ENCODE results near the gene WDR93.

WDR93 gene

DNA sequence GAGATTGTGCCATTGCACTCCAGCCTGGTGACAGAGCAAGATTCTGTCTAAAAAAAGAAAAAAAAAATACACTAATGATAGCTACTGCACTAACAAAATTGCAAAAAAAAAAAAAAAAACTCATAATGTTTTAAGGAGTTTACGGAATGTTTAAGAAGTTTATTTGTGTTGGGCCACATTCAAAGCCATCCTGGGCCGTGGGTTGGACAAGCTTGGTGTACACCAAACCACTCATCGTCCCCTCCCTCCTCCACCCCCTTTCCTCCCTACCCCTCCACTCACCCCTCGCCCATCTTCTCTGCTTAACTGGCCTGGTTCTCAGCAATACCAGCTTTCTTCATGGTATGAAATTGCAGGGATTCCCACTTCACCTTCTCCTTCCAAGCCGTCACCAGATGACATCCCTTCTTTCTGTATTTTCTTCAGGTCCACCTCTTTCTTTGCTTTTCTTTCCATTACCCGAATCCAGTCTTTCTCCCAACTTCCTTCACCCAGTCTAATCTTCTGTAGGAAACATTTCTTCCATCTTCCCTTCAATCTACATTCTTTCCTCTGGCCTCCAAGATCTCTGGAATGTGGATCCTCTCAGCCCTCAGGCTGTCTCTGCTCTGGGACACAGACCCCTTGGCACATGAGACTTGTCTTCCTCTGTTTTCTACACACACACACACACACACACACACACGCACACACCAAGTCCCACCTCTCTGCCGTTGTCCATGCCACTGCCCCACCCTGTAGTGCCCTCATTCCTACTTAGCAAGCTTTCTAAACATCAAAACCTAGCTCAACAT, 63.9 kb downstream of the WDR93 start:
- peaks cover 5% of the 10 kb centered on the region for H3K4me1 ChIP-seq (ENCODE audit: control insufficient read depth, insufficient read depth, low read length)
- H3K4me3 ChIP-seq (ENCODE audit: low read depth, low read length), result no peak overlapping the region
- no peak overlapping the region for H3K9ac ChIP-seq (ENCODE audit: low read depth, low read length)
- peaks cover 30% of the 10 kb centered on the region for H3K27me3 ChIP-seq (ENCODE audit: control insufficient read depth, insufficient read depth, low read length)
- no peaks in the 10 kb centered on the region for H3K9me3 ChIP-seq (ENCODE audit: control insufficient read depth, insufficient read depth, low read length)
- no peaks in the 10 kb centered on the region for H3K36me3 ChIP-seq (ENCODE audit: control insufficient read depth, insufficient read depth, low read length)

DNA sequence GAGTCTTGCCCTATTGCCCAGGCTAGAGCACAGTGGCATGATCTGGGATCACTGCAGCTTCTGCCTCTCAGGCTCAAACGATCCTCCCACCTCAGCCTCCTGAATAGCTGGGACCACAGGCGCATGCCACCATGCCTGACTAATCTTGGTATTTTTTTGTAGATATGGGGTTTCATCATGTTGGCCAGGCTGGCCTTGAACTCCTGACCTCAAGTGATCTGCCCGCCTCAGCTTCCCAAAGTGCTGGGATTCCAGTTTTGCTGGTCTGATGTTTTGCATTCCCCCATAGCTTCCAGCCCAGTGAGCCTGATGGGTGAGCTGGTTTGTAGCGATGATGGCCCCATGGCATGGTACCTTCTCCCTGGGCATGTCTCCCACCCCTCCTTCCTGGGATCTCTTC, 65.1 kb downstream of the WDR93 start:
- Histone ChIP-seq H3K4me1 (ENCODE audit: control insufficient read depth, insufficient read depth, low read length) (peaks cover 7% of the 10 kb centered on the region), H3K9ac (ENCODE audit: low read depth, low read length) (no peak overlapping the region), H3K9me3 (ENCODE audit: control insufficient read depth, insufficient read depth, low read length) (no peaks in the 10 kb centered on the region), H3K27me3 (ENCODE audit: control insufficient read depth, insufficient read depth, low read length) (peaks cover 23% of the 10 kb centered on the region), H3K4me3 (ENCODE audit: low read depth, low read length) (no peak overlapping the region), H3K36me3 (ENCODE audit: control insufficient read depth, insufficient read depth, low read length) (no peaks in the 10 kb centered on the region)

DNA sequence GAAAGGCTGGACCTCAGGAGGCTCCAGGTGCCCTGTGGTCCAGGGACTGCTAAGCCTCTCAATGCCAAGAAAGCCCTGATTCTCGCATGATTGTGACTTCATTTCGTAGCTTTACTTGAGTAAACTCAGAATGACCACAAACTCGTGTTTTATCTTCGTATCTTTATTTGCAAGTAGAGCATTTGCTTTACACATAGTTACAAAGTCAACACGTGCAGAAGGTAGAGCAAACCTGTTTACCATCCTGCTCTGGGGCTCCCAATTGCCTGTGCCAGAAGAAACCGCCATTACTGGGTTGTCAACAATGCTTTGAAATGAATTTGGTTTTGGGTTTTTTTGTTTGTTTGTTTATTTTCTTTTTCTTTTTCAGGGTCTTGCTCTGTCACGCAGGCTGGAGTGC, 66.3 kb downstream of the WDR93 start:
- Histone ChIP-seq H3K4me1 (ENCODE audit: control insufficient read depth, insufficient read depth, low read length) (peaks cover 3% of the 10 kb centered on the region), H3K9me3 (ENCODE audit: control insufficient read depth, insufficient read depth, low read length) (no peaks in the 10 kb centered on the region), H3K36me3 (ENCODE audit: control insufficient read depth, insufficient read depth, low read length) (no peaks in the 10 kb centered on the region), H3K27me3 (ENCODE audit: control insufficient read depth, insufficient read depth, low read length) (peaks cover 17% of the 10 kb centered on the region), H3K9ac (ENCODE audit: low read depth, low read length) (no peak overlapping the region), H3K4me3 (ENCODE audit: low read depth, low read length) (no peak overlapping the region)

GRCh38 chr15:89758283-89758682, 67.7 kb downstream of the WDR93 start:
- no peak overlapping the region for H3K9ac ChIP-seq (ENCODE audit: low read depth, low read length)
- H3K36me3 ChIP-seq (ENCODE audit: control insufficient read depth, insufficient read depth, low read length), result no peaks in the 10 kb centered on the region
- no peaks in the 10 kb centered on the region for H3K9me3 ChIP-seq (ENCODE audit: control insufficient read depth, insufficient read depth, low read length)
- H3K4me1 ChIP-seq (ENCODE audit: control insufficient read depth, insufficient read depth, low read length), result peaks cover 3% of the 10 kb centered on the region
- H3K4me3 ChIP-seq (ENCODE audit: low read depth, low read length), result no peak overlapping the region
- peaks cover 6% of the 10 kb centered on the region for H3K27me3 ChIP-seq (ENCODE audit: control insufficient read depth, insufficient read depth, low read length)

DNA sequence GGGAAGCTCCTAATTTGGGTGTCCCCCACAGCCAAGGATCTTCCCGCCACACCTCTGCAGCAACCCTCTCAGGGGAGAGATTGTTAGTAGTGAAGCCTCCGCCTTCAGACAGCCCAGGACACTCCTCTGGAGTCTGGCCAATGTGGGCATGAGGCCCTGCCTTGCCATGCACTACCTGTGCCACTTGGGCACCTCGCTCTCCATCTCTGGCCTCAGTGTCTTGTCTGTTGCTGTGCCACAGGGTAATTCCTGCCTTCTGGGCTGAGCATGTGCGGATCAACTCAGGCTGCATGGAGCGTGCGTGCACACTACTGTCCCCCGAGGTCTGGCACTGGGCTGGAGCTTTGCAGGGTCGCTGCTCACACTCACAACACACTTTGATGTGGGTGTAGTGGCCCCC, 68.4 kb downstream of the WDR93 start:
- Histone ChIP-seq H3K9ac (ENCODE audit: low read depth, low read length) (no peak overlapping the region), H3K9me3 (ENCODE audit: control insufficient read depth, insufficient read depth, low read length) (no peaks in the 10 kb centered on the region), H3K4me3 (ENCODE audit: low read depth, low read length) (no peak overlapping the region), H3K4me1 (ENCODE audit: control insufficient read depth, insufficient read depth, low read length) (peaks cover 3% of the 10 kb centered on the region), H3K27me3 (ENCODE audit: control insufficient read depth, insufficient read depth, low read length) (peaks cover 7% of the 10 kb centered on the region), H3K36me3 (ENCODE audit: control insufficient read depth, insufficient read depth, low read length) (no peaks in the 10 kb centered on the region)

- no peak overlapping the region for H3K9ac ChIP-seq (ENCODE audit: low read depth, low read length)
- peaks cover 3% of the 10 kb centered on the region for H3K4me1 ChIP-seq (ENCODE audit: control insufficient read depth, insufficient read depth, low read length)
- no peak overlapping the region for H3K4me3 ChIP-seq (ENCODE audit: low read depth, low read length)
- peaks cover 7% of the 10 kb centered on the region for H3K27me3 ChIP-seq (ENCODE audit: control insufficient read depth, insufficient read depth, low read length)
- H3K9me3 ChIP-seq (ENCODE audit: control insufficient read depth, insufficient read depth, low read length), result no peaks in the 10 kb centered on the region
- H3K36me3 ChIP-seq (ENCODE audit: control insufficient read depth, insufficient read depth, low read length), result no peaks in the 10 kb centered on the region
These were observed 69.2 kb downstream of the WDR93 start for GRCh38 chr15:89759835-89760234.

- Histone ChIP-seq H3K27me3 (ENCODE audit: control insufficient read depth, insufficient read depth, low read length) (peaks cover 7% of the 10 kb centered on the region), H3K4me1 (ENCODE audit: control insufficient read depth, insufficient read depth, low read length) (peaks cover 3% of the 10 kb centered on the region), H3K9ac (ENCODE audit: low read depth, low read length) (no peak overlapping the region), H3K9me3 (ENCODE audit: control insufficient read depth, insufficient read depth, low read length) (no peaks in the 10 kb centered on the region), H3K36me3 (ENCODE audit: control insufficient read depth, insufficient read depth, low read length) (no peaks in the 10 kb centered on the region), H3K4me3 (ENCODE audit: low read depth, low read length) (peak overlapping the region; percentile 30)
These were observed 69.8 kb downstream of the WDR93 start for GRCh38 chr15:89760303-89761008.

- peaks cover 3% of the 10 kb centered on the region for H3K4me1 ChIP-seq (ENCODE audit: control insufficient read depth, insufficient read depth, low read length)
- no peaks in the 10 kb centered on the region for H3K9me3 ChIP-seq (ENCODE audit: control insufficient read depth, insufficient read depth, low read length)
- H3K36me3 ChIP-seq (ENCODE audit: control insufficient read depth, insufficient read depth, low read length), result no peaks in the 10 kb centered on the region
- H3K27me3 ChIP-seq (ENCODE audit: control insufficient read depth, insufficient read depth, low read length), result peaks cover 2% of the 10 kb centered on the region
- no peak overlapping the region for H3K9ac ChIP-seq (ENCODE audit: low read depth, low read length)
- H3K4me3 ChIP-seq (ENCODE audit: low read depth, low read length), result no peak overlapping the region
These were observed 70.6 kb downstream of the WDR93 start for GRCh38 chr15:89761009-89761831.

DNA sequence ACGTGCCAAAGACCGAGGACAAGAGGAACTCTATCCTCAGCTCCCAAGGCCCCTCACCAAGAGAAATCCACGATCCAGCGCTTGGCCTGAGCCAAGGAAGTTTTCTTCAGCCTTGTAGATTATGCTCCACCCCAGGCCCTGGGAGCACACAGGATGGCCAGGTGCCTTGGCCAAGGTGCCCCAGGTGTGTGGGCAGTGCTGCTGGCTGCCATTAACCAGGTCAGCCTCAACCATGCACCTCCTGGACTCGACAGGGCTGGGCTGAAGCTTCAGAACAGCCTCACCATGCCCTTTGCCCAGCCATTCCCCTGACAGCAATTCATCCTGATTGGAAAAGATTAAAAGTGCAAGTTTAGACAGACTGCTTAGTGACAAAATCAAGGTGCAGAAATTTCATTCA, 71.3 kb downstream of the WDR93 start:
- no peaks in the 10 kb centered on the region for H3K9me3 ChIP-seq (ENCODE audit: control insufficient read depth, insufficient read depth, low read length)
- H3K36me3 ChIP-seq (ENCODE audit: control insufficient read depth, insufficient read depth, low read length), result no peaks in the 10 kb centered on the region
- H3K4me1 ChIP-seq (ENCODE audit: control insufficient read depth, insufficient read depth, low read length), result peaks cover 3% of the 10 kb centered on the region
- no peak overlapping the region for H3K4me3 ChIP-seq (ENCODE audit: low read depth, low read length)
- H3K9ac ChIP-seq (ENCODE audit: low read depth, low read length), result no peak overlapping the region
- H3K27me3 ChIP-seq (ENCODE audit: control insufficient read depth, insufficient read depth, low read length), result peaks cover 2% of the 10 kb centered on the region

- Histone ChIP-seq H3K4me1 (ENCODE audit: control insufficient read depth, insufficient read depth, low read length) (no peaks in the 10 kb centered on the region), H3K4me3 (ENCODE audit: low read depth, low read length) (no peak overlapping the region), H3K9ac (ENCODE audit: low read depth, low read length) (no peak overlapping the region), H3K27me3 (ENCODE audit: control insufficient read depth, insufficient read depth, low read length) (peaks cover 2% of the 10 kb centered on the region), H3K9me3 (ENCODE audit: control insufficient read depth, insufficient read depth, low read length) (no peaks in the 10 kb centered on the region), H3K36me3 (ENCODE audit: control insufficient read depth, insufficient read depth, low read length) (no peaks in the 10 kb centered on the region)
These were observed 75.1 kb downstream of the WDR93 start for GRCh38 chr15:89765694-89766093.

- Histone ChIP-seq H3K36me3 (ENCODE audit: control insufficient read depth, insufficient read depth, low read length) (no peaks in the 10 kb centered on the region), H3K4me1 (ENCODE audit: control insufficient read depth, insufficient read depth, low read length) (no peaks in the 10 kb centered on the region), H3K9me3 (ENCODE audit: control insufficient read depth, insufficient read depth, low read length) (no peaks in the 10 kb centered on the region), H3K4me3 (ENCODE audit: low read depth, low read length) (no peak overlapping the region), H3K27me3 (ENCODE audit: control insufficient read depth, insufficient read depth, low read length) (peaks cover 2% of the 10 kb centered on the region), H3K9ac (ENCODE audit: low read depth, low read length) (no peak overlapping the region)
These were observed 76.0 kb downstream of the WDR93 start for GRCh38 chr15:89766357-89767311.
